GM19463 (cell line): ENCODE measurements around the gene NECTIN2.
A peak's percentile ranks its signal among the peaks of the same experiment; 100 is the strongest.
"Not testable (repeated sequence)": the region's sequence is repeated elsewhere in the genome, so short reads cannot be mapped to it uniquely, and the experiment has no call there.

ENCODE experiments used
- ATAC-seq: cut with Tn5 transposase; IDR thresholded peaks from one replicate; pipeline ENCODE4 v1.9.1; 2021; ENCODE audit warnings: mild to moderate bottlenecking, moderate library complexity; ENCODE audit not compliant: unreplicated experiment

Gene NECTIN2

DNA sequence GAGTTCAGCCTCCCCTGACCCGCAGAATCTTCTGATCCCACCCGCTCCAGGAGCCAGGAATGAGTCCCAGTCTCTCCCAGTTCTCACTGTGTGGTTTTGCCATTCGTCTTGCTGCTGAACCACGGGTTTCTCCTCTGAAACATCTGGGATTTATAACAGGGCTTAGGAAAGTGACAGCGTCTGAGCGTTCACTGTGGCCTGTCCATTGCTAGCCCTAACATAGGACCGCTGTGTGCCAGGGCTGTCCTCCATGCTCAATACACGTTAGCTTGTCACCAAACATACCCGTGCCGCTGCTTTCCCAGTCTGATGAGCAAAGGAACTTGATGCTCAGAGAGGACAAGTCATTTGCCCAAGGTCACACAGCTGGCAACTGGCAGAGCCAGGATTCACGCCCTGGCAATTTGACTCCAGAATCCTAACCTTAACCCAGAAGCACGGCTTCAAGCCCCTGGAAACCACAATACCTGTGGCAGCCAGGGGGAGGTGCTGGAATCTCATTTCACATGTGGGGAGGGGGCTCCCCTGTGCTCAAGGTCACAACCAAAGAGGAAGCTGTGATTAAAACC lies 58.4 kb downstream of the NECTIN2 start:
- no peak for ATAC-seq

DNA sequence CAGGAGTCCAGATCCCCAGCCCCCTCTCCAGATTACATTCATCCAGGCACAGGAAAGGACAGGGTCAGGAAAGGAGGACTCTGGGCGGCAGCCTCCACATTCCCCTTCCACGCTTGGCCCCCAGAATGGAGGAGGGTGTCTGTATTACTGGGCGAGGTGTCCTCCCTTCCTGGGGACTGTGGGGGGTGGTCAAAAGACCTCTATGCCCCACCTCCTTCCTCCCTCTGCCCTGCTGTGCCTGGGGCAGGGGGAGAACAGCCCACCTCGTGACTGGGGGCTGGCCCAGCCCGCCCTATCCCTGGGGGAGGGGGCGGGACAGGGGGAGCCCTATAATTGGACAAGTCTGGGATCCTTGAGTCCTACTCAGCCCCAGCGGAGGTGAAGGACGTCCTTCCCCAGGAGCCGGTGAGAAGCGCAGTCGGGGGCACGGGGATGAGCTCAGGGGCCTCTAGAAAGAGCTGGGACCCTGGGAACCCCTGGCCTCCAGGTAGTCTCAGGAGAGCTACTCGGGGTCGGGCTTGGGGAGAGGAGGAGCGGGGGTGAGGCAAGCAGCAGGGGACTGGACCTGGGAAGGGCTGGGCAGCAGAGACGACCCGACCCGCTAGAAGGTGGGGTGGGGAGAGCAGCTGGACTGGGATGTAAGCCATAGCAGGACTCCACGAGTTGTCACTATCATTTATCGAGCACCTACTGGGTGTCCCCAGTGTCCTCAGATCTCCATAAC lies 59.5 kb downstream of the NECTIN2 start, which contains the start of gene APOE:
Gene APOE, plus strand, starts transcription at position 360 of the 724 bp plus-strand sequence. CDS start 829 bp downstream, outside the sequence.
- ATAC-seq: no peak

DNA sequence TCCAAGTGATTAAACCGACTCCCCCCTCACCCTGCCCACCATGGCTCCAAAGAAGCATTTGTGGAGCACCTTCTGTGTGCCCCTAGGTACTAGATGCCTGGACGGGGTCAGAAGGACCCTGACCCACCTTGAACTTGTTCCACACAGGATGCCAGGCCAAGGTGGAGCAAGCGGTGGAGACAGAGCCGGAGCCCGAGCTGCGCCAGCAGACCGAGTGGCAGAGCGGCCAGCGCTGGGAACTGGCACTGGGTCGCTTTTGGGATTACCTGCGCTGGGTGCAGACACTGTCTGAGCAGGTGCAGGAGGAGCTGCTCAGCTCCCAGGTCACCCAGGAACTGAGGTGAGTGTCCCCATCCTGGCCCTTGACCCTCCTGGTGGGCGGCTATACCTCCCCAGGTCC lies 61.5 kb downstream of the NECTIN2 start:
- no peak for ATAC-seq

DNA sequence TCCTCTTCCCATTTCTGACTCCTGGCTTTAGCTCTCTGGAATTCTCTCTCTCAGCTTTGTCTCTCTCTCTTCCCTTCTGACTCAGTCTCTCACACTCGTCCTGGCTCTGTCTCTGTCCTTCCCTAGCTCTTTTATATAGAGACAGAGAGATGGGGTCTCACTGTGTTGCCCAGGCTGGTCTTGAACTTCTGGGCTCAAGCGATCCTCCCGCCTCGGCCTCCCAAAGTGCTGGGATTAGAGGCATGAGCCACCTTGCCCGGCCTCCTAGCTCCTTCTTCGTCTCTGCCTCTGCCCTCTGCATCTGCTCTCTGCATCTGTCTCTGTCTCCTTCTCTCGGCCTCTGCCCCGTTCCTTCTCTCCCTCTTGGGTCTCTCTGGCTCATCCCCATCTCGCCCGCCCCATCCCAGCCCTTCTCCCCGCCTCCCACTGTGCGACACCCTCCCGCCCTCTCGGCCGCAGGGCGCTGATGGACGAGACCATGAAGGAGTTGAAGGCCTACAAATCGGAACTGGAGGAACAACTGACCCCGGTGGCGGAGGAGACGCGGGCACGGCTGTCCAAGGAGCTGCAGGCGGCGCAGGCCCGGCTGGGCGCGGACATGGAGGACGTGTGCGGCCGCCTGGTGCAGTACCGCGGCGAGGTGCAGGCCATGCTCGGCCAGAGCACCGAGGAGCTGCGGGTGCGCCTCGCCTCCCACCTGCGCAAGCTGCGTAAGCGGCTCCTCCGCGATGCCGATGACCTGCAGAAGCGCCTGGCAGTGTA lies 62.2 kb downstream of the NECTIN2 start:
- no peak for ATAC-seq

DNA sequence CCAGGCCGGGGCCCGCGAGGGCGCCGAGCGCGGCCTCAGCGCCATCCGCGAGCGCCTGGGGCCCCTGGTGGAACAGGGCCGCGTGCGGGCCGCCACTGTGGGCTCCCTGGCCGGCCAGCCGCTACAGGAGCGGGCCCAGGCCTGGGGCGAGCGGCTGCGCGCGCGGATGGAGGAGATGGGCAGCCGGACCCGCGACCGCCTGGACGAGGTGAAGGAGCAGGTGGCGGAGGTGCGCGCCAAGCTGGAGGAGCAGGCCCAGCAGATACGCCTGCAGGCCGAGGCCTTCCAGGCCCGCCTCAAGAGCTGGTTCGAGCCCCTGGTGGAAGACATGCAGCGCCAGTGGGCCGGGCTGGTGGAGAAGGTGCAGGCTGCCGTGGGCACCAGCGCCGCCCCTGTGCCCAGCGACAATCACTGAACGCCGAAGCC lies 62.8 kb downstream of the NECTIN2 start:
- no peak for ATAC-seq

DNA sequence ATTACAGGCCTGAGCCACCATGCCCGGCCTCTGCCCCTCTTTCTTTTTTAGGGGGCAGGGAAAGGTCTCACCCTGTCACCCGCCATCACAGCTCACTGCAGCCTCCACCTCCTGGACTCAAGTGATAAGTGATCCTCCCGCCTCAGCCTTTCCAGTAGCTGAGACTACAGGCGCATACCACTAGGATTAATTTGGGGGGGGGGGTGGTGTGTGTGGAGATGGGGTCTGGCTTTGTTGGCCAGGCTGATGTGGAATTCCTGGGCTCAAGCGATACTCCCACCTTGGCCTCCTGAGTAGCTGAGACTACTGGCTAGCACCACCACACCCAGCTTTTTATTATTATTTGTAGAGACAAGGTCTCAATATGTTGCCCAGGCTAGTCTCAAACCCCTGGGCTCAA lies 63.7 kb downstream of the NECTIN2 start:
- no peak for ATAC-seq

DNA sequence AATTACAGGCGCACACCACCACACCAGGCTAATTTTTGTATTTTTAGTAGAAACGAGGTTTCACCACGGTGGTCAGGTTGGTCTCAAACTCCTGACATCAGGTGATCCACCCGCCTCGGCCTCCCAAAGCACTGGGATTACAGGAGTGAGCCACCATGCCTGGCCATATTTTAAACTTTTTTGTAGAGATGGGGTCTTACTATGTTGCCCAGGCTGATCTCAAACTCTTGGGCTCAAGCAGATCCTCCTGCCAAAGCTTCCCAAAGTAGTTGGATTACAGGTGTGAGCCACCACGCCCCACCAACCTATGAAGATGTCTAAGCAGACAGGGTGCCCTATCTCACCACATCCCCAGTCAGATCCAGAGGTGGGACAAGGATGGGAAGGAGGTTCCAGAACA lies 65.8 kb downstream of the NECTIN2 start:
- ATAC-seq: not testable (repeated sequence)

DNA sequence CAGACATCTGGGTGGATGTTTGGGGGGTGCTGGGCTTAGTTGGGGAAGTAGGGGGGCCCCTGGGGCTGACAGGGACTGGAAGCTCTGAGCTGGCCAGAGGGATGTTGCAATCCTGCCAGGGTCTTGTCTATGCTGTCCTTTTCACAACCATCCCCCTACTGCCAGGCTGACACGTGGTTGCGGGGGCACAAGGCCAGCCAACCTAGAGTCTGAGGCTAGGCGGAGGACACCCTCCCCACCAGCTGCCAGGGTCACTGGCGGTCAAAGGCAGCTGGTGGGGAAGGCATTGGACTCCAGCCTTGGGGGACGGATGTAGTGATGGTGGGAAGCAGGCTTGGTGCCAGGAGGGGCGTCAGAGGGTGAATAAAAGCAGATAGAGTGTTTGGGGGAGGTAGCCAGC lies 66.8 kb downstream of the NECTIN2 start:
- ATAC-seq: no peak

DNA sequence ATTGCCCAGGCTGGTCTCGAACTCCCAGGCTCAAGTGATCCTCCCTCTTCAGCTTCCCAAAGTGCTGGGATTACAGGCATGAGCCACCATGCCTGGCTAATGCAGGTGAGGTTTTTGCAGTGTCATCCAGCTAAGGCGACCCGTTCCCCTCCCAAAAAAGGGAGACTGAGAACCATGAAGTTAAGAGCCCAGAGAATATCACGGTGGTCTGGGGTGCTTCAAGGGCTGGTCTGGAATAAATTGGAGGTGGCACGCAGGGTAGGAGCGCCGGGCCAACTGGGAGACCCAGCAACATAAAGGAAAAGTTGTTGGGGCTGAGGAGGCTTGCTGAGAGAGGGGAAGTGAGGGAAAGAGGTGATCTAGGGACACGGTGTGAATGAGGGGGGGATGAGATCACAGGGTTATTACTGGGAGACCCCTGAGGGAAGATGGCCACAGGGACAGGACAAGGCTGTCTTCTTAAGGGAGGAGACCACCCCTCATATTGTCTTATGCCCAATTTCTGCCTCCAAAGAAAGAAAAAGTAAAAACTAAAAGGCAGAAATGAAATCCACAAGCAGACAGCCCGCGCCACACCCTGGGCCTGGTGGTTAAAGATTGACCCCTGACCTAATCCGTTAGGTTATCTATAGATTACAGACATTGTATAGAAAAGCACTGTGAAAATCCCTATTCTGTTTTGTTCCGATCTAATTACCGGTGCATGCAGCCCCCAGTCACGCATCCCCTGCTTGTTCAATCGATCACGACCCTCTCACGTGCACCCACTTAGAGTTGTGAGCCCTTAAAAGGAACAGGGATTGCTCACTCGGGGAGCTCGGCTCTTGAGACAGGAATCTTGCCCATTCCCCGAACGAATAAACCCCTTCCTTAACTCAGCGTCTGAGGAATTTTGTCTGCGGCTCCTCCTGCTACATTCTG lies 67.7 kb downstream of the NECTIN2 start:
- not testable (repeated sequence) for ATAC-seq

DNA sequence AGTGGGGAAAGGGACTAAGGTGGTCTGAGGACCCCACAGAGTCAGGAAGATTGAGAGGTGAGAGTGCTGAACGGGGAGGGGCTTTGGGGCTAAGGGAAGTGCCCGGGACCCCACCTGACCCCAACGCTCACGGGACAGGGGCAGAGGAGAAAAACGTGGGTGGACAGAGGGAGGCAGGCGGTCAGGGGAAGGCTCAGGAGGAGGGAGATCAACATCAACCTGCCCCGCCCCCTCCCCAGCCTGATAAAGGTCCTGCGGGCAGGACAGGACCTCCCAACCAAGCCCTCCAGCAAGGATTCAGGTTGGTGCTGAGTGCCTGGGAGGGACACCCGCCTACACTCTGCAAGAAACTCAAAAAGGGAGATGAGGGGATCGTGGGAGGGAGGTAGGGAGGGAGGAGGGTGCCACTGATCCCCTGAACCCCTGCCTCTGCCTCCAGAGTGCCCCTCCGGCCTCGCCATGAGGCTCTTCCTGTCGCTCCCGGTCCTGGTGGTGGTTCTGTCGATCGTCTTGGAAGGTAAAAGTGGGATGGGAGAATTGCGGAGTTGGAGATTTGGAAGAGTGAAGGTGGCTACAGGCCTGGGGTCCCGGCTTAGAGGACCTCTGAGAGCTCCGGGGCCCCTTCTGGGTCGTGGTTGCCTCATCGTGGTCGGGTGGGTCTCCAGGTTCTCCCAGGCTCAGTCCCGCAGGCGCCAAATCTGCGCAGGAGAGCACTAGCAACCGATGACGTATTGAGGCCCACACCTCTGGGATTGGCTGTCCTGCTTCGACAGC lies 68.5 kb downstream of the NECTIN2 start, which contains the start of gene APOC1:
Gene APOC1, plus strand, starts transcription at position 176 of the 774 bp plus-strand sequence. Its CDS starts 284 bp downstream, at position 460.
- peak; percentile 97 for ATAC-seq

DNA sequence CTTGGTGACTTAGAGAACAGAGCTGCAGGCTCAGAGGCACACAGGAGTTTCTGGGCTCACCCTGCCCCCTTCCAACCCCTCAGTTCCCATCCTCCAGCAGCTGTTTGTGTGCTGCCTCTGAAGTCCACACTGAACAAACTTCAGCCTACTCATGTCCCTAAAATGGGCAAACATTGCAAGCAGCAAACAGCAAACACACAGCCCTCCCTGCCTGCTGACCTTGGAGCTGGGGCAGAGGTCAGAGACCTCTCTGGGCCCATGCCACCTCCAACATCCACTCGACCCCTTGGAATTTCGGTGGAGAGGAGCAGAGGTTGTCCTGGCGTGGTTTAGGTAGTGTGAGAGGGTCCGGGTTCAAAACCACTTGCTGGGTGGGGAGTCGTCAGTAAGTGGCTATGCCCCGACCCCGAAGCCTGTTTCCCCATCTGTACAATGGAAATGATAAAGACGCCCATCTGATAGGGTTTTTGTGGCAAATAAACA lies 78.2 kb downstream of the NECTIN2 start:
- no peak for ATAC-seq

DNA sequence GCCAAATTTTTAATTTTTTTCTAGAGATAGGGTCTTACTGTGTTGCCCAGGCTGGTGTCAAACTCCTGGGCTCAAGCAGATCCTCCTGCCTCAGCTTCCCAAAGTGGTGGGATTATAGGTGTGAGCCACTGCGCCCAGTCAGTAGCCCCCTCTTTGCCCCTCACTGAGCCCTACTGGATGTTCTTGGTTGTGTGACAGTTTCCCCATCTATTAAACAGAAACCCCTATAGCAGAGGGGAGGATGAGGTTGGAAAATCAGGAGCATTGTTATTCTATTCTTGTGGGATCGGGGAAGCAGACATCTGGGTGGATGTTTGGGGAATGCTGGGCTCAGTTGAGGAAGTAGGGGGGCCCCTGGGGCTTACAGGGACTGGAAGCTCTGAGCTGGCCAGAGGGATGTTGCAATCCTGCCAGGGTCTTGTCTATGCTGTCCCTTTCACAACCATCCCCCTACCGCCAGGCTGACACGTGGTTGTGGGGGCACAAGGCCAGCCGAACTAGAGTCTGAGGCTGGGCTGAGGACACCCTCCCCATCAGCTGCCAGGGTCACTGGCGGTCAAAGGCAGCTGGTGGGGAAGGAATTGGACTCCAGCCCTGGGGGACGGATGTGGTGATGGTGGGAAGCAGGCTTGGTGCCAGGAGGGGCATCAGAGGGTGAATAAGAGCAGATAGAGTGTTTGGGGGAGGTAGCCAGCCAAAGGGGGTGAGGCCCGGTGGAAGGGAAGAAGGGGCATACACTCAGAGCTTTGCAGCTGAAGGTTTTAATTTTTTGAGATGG lies 79.2 kb downstream of the NECTIN2 start:
- no peak for ATAC-seq

DNA sequence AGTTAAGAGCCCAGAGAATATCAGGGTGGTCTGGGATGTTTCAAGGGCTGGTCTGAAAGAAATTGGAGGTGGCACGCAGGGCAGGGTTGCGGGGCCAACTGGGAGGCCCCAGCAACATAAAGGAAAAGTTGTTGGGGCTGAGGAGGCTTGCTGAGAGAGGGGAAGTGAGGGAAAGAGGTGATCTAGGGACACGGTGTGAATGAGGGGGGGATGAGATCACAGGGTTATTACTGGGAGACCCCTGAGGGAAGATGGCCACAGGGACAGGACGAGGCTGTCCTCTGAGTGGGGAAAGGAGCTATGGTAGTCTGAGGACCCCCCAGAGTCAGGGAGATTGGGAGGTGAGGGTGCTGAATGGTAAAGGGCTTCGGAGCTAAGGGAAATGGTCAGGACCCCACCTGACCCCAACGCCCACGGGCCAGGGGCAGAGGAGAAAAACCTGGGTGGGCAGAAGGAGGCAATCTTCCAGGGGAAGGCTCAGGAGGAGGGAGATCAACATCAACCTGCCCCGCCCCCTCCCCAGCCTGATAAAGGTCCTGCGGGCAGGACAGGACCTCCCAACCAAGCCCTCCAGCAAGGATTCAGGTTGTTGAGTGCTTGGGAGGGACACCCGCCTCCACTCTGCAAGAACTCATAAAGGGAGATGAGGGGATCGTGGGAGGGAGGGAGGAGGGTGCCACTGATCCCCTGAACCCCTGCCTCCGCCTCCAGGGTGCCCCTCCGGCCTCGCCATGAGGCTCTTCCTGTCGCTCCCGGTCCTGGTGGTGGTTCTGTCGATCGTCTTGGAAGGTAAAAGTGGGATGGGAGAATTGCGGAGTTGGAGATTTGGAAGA lies 80.4 kb downstream of the NECTIN2 start:
- not testable (repeated sequence) for ATAC-seq

DNA sequence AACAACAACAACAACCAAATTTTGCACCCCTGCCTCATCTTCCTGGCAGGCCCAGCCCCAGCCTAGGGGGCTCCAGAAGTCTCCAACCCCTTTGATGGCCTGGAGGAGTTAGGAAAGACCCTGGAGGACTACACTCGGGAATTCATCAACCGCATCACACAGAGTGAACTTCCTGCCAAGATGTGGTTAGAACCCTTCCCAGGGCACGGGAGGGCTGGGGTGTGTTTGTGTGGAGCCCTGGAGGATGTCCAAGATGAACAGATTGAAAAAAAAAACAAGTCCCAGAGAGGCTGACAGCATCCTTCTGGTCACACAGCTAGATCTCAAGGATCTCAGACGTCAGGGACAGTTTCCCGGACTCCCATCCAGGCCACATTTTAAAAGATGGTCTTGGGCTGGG lies 81.6 kb downstream of the NECTIN2 start:
- no peak for ATAC-seq

DNA sequence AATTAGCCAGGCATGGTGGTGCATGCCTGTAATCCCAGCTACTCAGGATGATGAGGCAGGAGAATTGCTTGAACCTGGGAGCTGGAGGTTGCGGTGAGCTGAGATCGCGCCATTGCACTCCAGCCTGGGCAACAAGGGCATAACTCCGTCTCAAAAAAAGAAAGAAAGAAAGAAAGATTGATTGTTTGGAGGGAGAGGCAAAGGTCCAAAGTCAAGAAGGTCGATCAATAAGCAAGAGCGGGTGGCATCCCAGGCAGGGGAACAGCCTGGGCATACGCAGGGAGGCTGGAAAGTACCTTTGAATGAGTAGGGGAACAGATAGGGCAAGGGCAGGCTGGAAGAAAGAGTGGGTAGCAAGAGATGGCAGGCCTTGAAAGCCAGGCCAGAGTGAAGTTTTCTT lies 84.0 kb downstream of the NECTIN2 start:
- ATAC-seq: no peak

DNA sequence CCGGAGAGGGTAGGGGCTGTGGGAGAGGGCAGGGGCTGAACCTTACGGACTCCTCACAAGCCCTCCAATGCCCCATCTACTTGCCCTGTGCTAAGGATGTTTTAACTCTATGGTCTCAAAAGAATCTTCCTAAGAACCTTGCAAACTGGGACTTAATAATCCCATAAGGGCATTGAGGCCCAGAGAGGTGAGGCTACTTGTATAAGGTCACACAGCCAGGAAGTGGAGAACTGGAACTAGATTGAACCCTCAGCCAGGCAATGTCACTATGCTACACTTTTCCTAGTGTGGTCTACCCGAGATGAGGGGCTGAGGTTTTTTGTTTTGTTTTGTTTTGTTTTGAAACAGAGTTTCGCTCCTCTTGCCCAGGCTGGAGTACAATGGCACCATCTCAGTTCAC lies 85.4 kb downstream of the NECTIN2 start:
- ATAC-seq: no peak
